HL-60 (cell line): ENCODE data around the gene SEZ6.

Experiments
- GABPA ChIP-seq: IDR thresholded peaks from 2 replicates; pipeline ENCODE4 v1.6.1; 2012; ENCODE audit warnings: low read depth
- POLR2AphosphoS5 ChIP-seq: IDR thresholded peaks from 2 replicates; pipeline ENCODE4 v1.6.1; 2012; ENCODE audit warnings: low read depth
- TF ChIP-seq, protein P1 (sequence below): IDR thresholded peaks from one replicate; pipeline ENCODE4 v1.5.1; 2011; ENCODE audit warnings: low read length, control low read depth, inconsistent platforms; ENCODE audit not compliant: insufficient read depth
- TF ChIP-seq, protein P2 (sequence below): IDR thresholded peaks from 2 replicates; pipeline ENCODE4 v1.6.1; 2012; ENCODE audit warnings: low read depth; ENCODE audit not compliant: insufficient replicate concordance

DNA sequence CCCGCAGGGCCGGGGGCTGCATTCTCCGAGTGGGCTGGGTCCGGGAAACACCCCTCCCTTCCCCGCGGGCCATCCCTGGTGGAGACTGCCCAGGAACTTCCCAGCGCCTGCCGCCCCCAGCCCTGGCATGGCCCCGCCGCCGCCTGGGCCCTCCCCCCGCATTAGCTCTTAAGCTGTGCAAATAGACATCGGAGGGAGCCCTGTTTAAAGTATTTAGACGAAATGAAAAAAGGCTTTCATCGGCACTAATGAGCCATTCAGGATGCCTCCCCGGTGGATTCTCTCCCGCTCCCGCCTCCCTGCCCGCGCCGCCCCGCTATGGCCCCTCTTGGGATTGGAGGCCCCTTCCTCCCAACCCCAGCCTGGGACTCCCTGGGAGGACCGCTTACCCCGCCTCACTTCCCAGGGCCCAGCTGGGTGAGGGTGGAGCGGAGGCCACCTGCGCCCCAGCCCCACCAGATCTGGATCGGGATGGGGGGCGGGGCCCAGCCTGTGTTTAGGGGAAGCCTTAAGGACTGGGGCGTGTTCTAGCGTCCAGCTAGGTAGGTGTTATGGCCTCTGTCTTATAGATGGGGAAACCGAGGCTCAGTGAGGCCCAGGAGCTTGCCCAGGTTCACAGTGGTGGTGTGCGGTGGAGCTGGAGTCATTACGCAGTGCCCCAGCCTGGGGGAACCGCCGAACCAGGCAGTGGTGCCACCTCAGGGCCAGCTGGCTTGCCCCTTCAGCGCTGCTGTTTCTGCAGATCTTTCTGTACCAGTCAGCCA lies 19.7 kb downstream of the SEZ6 start:
- TF ChIP-seq, protein P1, sequence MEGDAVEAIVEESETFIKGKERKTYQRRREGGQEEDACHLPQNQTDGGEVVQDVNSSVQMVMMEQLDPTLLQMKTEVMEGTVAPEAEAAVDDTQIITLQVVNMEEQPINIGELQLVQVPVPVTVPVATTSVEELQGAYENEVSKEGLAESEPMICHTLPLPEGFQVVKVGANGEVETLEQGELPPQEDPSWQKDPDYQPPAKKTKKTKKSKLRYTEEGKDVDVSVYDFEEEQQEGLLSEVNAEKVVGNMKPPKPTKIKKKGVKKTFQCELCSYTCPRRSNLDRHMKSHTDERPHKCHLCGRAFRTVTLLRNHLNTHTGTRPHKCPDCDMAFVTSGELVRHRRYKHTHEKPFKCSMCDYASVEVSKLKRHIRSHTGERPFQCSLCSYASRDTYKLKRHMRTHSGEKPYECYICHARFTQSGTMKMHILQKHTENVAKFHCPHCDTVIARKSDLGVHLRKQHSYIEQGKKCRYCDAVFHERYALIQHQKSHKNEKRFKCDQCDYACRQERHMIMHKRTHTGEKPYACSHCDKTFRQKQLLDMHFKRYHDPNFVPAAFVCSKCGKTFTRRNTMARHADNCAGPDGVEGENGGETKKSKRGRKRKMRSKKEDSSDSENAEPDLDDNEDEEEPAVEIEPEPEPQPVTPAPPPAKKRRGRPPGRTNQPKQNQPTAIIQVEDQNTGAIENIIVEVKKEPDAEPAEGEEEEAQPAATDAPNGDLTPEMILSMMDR: no peak
- TF ChIP-seq, protein P2, sequence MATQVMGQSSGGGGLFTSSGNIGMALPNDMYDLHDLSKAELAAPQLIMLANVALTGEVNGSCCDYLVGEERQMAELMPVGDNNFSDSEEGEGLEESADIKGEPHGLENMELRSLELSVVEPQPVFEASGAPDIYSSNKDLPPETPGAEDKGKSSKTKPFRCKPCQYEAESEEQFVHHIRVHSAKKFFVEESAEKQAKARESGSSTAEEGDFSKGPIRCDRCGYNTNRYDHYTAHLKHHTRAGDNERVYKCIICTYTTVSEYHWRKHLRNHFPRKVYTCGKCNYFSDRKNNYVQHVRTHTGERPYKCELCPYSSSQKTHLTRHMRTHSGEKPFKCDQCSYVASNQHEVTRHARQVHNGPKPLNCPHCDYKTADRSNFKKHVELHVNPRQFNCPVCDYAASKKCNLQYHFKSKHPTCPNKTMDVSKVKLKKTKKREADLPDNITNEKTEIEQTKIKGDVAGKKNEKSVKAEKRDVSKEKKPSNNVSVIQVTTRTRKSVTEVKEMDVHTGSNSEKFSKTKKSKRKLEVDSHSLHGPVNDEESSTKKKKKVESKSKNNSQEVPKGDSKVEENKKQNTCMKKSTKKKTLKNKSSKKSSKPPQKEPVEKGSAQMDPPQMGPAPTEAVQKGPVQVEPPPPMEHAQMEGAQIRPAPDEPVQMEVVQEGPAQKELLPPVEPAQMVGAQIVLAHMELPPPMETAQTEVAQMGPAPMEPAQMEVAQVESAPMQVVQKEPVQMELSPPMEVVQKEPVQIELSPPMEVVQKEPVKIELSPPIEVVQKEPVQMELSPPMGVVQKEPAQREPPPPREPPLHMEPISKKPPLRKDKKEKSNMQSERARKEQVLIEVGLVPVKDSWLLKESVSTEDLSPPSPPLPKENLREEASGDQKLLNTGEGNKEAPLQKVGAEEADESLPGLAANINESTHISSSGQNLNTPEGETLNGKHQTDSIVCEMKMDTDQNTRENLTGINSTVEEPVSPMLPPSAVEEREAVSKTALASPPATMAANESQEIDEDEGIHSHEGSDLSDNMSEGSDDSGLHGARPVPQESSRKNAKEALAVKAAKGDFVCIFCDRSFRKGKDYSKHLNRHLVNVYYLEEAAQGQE: no peak
- TF ChIP-seq POLR2AphosphoS5 (no peak), GABPA (no peak)
